DOHH2 (cell line): ENCODE measurements around the gene FAM53B.

ENCODE experiments used
- EZH2phosphoT487 ChIP-seq: fragments of 200-600 bp; sonication (generic); IDR thresholded peaks from 2 replicates; pipeline ENCODE4 v1.6.1; 2017; ENCODE audit warnings: borderline replicate concordance, mild to moderate bottlenecking, antibody characterized with exemption, low read length, moderate library complexity, mixed read lengths
- TF ChIP-seq, protein P1 (sequence below): fragments of 200-600 bp; sonication (generic); IDR thresholded peaks from one replicate; pipeline ENCODE4 v1.5.1; 2014; ENCODE audit warnings: antibody characterized with exemption, mild to moderate bottlenecking, low read depth, low read length; ENCODE audit not compliant: poor library complexity, severe bottlenecking

DNA sequence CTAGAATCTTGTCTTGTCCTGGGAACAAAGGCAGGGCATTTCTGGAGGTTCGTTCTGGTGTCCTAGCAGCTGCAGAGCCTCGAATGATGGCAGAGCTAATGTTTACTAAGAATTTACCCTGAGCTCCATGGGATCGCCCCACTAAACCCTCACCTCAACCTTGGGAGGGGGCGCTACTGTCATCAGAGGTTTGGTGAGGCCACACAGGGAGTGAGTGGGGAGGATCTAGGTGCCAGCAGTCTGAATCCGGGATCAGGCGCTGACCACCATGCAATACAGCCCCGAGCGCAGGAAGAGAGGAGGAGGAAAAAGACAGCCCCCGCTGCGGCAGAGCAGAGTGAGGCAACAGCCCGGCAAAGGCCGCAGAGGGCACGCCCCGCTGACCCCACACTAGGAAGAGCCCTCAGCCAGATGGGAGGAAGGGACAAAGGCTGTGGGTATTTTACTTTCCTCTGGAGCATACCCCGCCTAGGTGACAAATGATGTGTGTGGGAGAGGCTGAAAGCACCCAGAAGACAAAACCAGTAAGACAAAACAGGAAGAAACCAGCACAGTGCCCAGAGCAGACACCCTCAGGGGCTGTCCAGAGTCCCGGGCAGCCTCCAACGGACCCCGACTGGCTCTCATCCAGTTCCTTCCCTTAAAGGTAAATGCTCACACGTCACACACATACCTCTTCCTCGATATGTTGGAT lies 103.5 kb downstream of the FAM53B start:
- TF ChIP-seq, protein P1, sequence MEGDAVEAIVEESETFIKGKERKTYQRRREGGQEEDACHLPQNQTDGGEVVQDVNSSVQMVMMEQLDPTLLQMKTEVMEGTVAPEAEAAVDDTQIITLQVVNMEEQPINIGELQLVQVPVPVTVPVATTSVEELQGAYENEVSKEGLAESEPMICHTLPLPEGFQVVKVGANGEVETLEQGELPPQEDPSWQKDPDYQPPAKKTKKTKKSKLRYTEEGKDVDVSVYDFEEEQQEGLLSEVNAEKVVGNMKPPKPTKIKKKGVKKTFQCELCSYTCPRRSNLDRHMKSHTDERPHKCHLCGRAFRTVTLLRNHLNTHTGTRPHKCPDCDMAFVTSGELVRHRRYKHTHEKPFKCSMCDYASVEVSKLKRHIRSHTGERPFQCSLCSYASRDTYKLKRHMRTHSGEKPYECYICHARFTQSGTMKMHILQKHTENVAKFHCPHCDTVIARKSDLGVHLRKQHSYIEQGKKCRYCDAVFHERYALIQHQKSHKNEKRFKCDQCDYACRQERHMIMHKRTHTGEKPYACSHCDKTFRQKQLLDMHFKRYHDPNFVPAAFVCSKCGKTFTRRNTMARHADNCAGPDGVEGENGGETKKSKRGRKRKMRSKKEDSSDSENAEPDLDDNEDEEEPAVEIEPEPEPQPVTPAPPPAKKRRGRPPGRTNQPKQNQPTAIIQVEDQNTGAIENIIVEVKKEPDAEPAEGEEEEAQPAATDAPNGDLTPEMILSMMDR, result no peak
- no peak for TF ChIP-seq EZH2phosphoT487
